Measurements from ENCODE around the gene RGS11.

RGS11 gene

GRCh38 chr16:296276-296675 lies 20.5 kb upstream of the RGS11 start:
- no peak for DNase-seq

- DNase-seq = no peak
Observed at GRCh38 chr16:293043-293775, 17.5 kb upstream of the RGS11 start.

- no peak for DNase-seq
Observed at GRCh38 chr16:291539-291938, 15.8 kb upstream of the RGS11 start.

DNA sequence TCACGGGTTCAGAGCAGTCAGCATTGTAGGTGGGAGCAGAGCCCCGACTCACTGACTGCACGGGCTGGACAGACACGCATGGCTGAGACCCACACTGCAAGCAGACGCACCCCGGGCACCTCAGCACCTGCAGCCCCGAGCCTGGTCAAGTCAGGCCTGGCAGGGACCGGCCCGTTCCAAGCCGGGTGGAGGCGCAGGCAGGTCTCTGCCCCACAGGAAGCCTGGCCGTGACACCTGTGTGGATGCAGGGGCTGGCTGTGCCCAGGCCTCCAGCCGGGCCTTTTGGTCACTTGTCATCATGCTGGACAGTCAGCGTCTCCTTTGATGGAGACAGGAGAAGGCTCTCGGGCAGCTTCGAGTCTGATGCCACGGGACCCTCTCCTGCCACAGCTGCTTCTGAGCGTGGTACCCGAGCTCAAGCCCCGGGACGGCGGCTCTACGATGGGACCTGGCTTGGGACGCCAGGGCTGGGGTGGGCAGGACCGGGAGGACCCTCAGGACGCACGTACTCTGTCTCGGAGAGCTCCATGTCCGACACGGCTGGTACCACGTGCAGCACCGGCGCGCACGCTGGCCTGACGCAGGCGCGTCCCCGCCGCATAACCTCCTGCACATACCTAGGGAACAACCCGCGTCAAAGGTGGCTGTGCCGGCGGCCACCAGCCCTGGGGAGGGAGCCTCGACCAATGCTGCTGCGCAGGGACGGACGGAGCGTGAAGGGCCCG lies 15.1 kb upstream of the RGS11 start:
- DNase-seq = no peak

DNA sequence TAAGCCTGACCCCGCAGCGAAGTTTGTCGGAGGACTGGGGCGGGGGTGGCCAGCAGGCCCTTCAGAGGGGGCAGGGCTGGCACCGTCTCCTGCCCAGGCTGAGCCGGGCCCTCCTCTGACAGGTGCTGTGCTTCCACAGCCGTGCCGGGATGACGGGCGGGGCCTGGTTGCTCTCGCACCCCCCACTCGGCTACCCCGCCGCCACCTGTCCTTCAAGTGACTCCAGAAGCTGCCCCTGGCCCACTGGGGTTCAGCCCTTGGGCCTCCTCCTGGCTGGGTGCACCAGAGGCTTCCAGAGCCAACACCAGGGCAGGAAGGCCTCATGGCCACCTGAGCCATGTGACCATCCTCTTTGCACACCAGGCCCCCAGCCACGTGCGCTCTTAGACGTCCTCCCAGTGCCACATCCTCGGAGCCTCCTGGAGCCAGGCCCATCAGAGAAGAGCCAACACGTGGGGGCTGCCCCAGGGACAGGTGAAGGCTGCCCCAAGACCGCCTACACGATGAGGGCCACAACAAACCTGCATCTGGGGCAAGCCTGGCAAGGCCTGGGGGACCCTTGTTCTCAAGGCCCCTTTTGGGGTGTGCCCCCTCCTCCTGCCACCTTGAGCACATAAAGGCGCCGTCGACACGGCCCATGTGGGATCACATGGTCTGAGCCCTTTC lies 14.4 kb upstream of the RGS11 start:
- no peak for DNase-seq

- DNase-seq = no peak
Observed at GRCh38 chr16:289395-289997, 13.8 kb upstream of the RGS11 start.

- DNase-seq = no peak
Observed at GRCh38 chr16:287981-288920, 12.5 kb upstream of the RGS11 start.

DNA sequence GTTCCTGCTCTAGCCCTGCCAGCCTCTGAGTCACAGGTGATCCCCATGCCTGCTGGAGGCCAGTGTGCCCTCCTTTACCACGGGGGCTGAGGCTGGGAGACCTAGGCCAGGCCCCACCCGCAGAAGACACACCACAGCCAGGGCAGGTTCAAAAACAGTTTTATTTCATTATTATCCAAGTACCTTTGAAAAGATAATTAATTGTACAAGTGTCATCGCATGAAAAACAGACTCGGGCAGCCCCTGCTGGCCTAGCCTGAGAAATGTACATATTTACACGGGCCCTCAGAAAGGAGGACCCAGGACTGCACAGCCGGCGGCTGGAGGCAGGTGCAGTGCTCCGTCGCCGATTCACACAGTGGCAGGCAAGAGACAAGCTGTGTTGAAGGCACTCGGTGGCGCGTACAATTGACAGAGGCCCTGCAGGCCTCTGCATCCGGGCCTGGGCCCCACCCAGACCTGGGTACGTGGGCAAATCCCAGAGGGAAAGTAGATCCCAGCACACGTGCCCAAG lies 11.6 kb upstream of the RGS11 start:
- no peak for DNase-seq

- no peak for DNase-seq
Observed at GRCh38 chr16:286491-287297, 10.9 kb upstream of the RGS11 start.

DNA sequence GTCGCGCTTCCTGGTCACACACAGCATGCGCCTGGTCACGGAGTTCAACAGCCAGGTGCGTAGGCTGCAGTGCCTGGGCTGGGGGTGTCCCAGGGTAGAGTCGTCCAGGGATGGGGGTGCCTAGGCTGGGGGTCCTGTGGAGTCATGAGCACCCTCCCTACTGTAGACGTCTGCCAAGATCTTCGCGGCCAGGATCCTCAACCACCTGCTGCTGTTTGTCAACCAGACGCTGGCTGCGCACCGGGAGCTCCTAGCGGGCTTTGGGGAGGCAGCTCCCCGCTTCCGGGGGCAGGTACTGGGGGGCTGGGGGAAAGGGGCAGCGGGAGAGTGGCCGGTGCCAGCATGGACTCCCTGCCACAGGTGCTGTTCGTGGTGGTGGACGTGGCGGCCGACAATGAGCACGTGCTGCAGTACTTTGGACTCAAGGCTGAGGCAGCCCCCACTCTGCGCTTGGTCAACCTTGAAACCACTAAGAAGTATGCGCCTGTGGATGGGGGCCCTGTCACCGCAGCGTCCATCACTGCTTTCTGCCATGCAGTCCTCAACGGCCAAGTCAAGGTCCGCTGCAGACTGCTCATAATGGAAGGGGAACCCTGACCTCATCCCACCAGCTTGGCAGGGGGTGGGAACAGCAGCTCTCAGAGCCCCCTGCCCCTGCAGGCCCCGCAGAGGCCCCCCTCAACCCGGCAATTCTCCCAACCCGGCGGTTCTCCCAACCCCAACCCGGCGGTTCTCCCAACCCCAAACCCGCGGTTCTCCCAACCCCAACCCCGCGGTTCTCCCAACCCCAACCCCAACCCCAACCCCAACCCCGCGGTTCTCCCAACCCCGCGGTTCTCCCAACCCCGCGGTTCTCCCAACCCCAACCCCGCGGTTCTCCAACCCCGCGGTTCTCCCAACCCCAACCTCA lies 9.7 kb upstream of the RGS11 start:
- DNase-seq = no peak

DNA sequence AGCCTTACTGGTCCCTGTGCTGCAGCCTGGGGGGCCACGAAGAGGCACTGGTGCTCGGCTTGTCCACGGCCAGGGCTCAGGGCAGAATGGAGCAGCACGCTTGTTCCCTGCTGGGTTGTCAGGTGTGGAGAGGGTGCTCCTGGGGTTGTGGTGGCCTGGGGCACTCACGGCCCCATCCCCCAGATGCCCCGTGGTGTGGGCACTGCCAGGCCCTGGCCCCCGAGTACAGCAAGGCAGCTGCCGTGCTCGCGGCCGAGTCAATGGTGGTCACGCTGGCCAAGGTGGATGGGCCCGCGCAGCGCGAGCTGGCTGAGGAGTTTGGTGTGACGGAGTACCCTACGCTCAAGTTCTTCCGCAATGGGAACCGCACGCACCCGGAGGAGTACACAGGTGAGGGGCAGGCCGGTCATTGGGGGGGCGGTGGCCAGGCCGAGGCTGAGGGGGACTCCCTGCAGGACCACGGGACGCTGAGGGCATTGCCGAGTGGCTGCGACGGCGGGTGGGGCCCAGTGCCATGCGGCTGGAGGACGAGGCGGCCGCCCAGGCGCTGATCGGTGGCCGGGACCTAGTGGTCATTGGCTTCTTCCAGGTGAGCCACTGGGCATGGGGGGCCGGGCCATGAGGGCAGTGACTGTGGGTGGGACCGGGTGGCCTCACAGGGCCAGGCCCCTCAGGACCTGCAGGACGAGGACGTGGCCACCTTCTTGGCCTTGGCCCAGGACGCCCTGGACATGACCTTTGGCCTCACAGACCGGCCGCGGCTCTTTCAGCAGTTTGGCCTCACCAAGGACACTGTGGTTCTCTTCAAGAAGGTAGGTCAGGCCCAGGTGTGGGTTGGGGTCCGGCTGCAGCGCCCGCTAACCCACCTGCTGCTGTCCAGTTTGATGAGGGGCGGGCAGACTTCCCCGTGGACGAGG lies 8.7 kb upstream of the RGS11 start:
- no peak for DNase-seq

DNA sequence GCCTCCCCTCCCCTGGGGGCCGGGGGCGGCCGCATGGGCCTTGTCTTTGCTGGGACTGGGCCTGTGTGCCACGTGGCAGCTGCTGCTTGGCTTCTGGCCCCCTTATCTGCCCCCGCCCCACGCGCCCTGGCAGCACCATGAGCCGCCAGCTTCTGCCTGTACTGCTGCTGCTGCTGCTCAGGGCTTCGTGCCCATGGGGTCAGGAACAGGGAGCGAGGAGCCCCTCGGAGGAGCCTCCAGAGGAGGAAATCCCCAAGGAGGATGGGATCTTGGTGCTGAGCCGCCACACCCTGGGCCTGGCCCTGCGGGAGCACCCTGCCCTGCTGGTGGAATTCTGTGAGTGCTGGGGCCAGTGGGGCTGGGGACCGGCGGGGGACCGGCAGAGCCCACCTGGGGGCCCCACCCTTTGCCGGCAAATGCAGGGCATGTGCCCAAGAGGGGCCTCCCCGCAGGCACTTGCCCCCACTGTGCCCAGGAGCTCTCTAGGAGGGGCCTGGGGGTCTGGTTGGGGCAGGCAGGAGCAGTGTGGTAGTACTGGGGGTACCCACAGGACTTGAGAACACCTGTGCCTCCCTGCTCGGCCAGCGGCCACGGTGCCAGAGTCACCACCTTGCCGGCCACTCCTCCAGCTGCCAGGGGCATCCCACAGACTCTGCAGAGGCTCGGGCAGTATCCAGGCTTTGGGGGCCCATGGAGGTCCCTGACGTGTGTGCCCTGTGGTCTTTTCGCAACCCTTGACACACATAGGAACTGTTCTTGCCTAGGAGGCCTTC lies 7.5 kb upstream of the RGS11 start, which contains the start of gene PDIA2:
Gene PDIA2 (plus strand): TSS at position 132 of the 773 bp plus-strand sequence. CDS start 6 bp downstream, at position 138.
- DNase-seq = no peak

- DNase-seq = no peak
Observed at GRCh38 chr16:282491-282890, 6.7 kb upstream of the RGS11 start.

GRCh38 chr16:281660-282255 lies 6.0 kb upstream of the RGS11 start:
- DNase-seq = no peak

DNA sequence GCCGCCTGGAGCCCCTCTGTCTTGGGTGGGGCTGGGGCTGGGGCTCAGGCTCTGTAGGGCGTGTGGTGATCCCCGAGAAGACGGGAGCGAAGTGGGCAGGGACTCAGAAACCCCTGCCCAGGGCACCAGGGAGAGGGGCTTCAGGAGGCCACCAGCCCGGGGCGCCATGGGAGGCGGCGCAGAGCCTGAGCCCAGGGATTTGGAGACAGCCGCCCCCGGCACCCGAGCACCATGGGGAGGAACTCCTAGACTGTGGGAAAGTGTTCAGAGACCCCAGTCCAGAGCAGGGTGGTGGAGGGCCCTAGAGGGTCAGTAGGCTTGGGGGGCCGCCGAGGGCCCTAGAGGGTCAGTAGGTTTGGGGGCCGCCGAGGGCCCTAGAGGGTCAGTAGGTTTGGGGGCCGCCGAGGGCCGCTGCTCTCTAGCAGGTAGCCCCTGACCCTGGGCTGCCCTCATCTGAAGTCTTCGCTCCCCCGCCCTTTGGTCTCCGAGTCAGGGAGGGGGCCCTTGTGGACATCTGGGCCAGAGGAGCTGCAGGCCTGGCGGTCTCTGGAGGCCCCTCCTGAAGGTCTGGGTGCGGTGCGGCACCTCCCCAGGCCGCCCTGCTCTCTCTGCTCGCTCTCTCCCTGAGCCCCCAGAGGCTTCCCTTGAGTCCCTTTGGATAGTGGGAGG lies 5.4 kb upstream of the RGS11 start:
- no peak for DNase-seq

GRCh38 chr16:280552-280951 lies 4.8 kb upstream of the RGS11 start, which contains the start of gene ARHGDIG:
Gene ARHGDIG (plus strand): TSS chr16:280591. CDS start chr16:280681, 90 bp downstream.
- DNase-seq = no peak

DNA sequence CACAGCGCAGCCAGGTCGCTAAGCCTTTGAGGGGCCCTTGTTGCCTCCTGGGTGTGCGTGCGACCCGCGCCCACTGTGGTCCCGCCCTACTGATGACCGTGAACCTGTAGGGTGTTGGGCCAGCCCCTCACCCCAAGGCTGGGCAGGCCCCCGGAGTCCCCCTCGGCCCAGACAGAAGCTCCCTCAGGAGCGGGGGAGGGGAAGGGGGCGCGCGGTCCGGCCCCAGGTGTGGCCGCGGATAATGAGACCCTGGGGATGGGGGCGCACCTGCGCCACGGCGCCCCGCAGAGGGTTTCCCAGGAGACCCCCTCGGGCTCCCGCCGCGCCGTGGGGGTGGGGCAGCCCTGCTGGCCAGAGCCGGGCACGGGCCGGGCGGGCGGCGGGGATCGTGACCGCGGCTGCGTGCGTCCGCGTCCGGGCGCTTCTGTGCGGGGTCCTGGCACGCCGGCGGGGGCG lies 4.3 kb upstream of the RGS11 start:
- no peak for DNase-seq

Data from activated CD8-positive, alpha-beta memory T cell treated with anti-CD3 and anti-CD28 coated beads, Interleukin-2, amount 50 U/mL, for 4 hours (primary cell).